WTC11 (cell line): ENCODE measurements around the gene FAM227B. TPM values are rescaled to one million over a fixed set of nuclear protein-coding genes. Genes with fewer than 3 reads are reported as not detected.
"Not testable (repeated sequence)": the region's sequence is repeated elsewhere in the genome, so short reads cannot be mapped to it uniquely, and the experiment has no call there.

Experiments used
- ATAC-seq: fragments of 200-7000 bp; cut with Tn5 transposase; 2 replicates; pipeline ENCODE4 v1.10.0; 2021; ENCODE audit warnings: mild to moderate bottlenecking, moderate library complexity
- CTCF ChIA-PET: fragments of 300-600 bp; sonication (Branson Sonifier 250); formaldehyde crosslinking; loops from one replicate; lab custom pipeline; 2021; ENCODE audit warnings: antibody characterized with exemption; lab: Charles Lee
- POLR2A ChIA-PET: fragments of 350-600 bp; sonication (Branson Sonifier 250); formaldehyde crosslinking; loops from one replicate; lab custom pipeline; 2021; ENCODE audit warnings: antibody characterized with exemption; lab: Charles Lee
- DNase-seq: peaks from one replicate; pipeline ENCODE4 v3.0.0; 2021; ENCODE audit warnings: low spot score
- H3K27ac Mint-ChIP-seq: 2 replicates; pipeline ENCODE4 v1.8.0; 2021; ENCODE audit warnings: mixed read lengths
- H3K27me3 Mint-ChIP-seq: 2 replicates; pipeline ENCODE4 v1.8.0; 2021; ENCODE audit warnings: low read depth, mild to moderate bottlenecking, moderate library complexity, mixed read lengths
- H3K36me3 Mint-ChIP-seq: 2 replicates; pipeline ENCODE4 v1.8.0; 2021; ENCODE audit warnings: mixed read lengths
- H3K4me1 Mint-ChIP-seq: 2 replicates; pipeline ENCODE4 v1.8.0; 2022; ENCODE audit warnings: mixed read lengths
- H3K4me3 Mint-ChIP-seq: 2 replicates; pipeline ENCODE4 v1.8.0; 2021; ENCODE audit warnings: mild to moderate bottlenecking, moderate library complexity, mixed read lengths
- H3K9me3 Mint-ChIP-seq: 2 replicates; pipeline ENCODE4 v1.8.0; 2021; ENCODE audit warnings: mixed read lengths
- CREM ChIP-seq: sonication (generic); formaldehyde crosslinking; IDR thresholded peaks from 2 replicates; pipeline ENCODE4 v1.8.1; 2022; ENCODE audit warnings: mild to moderate bottlenecking, missing genetic modification reagents, moderate library complexity
- FOXJ3 ChIP-seq: sonication (generic); formaldehyde crosslinking; IDR thresholded peaks from 2 replicates; pipeline ENCODE4 v1.9.0; 2021; ENCODE audit warnings: missing genetic modification reagents, mild to moderate bottlenecking, borderline replicate concordance
- FOXP1 ChIP-seq: sonication (generic); formaldehyde crosslinking; IDR thresholded peaks from 2 replicates; pipeline ENCODE4 v1.8.0; 2022; ENCODE audit warnings: missing genetic modification reagents, mild to moderate bottlenecking, moderate library complexity, borderline replicate concordance
- GTF2I ChIP-seq: fragments of 250-450 bp; sonication (Bioruptor Pico); conservative IDR thresholded peaks from 2 replicates; pipeline ENCODE4 v1.4.0; 2021; ENCODE audit warnings: mild to moderate bottlenecking
- HMGA2 ChIP-seq: fragments of 250-450 bp; sonication (Bioruptor Pico); IDR thresholded peaks from 2 replicates; pipeline ENCODE4 v1.4.0; 2021; ENCODE audit warnings: mild to moderate bottlenecking, moderate library complexity
- HMGXB4 ChIP-seq: sonication (generic); formaldehyde crosslinking; IDR thresholded peaks from 2 replicates; pipeline ENCODE4 v1.8.1; 2023; ENCODE audit warnings: mild to moderate bottlenecking, moderate library complexity, missing genetic modification reagents
- IRF1 ChIP-seq: sonication (generic); formaldehyde crosslinking; IDR thresholded peaks from 2 replicates; pipeline ENCODE4 v1.8.0; 2023; ENCODE audit warnings: missing genetic modification reagents
- IRF2 ChIP-seq: sonication (generic); formaldehyde crosslinking; IDR thresholded peaks from 2 replicates; pipeline ENCODE4 v1.8.0; 2022; ENCODE audit warnings: low read depth, missing genetic modification reagents, borderline replicate concordance
- MYBL2 ChIP-seq: sonication (generic); formaldehyde crosslinking; IDR thresholded peaks from 2 replicates; pipeline ENCODE4 v1.8.1; 2023; ENCODE audit warnings: mild to moderate bottlenecking, moderate library complexity, missing genetic modification reagents
- NR1H2 ChIP-seq: sonication (generic); formaldehyde crosslinking; IDR thresholded peaks from 2 replicates; pipeline ENCODE4 v1.9.0; 2021; ENCODE audit warnings: mild to moderate bottlenecking, moderate library complexity, missing genetic modification reagents
- RORB ChIP-seq: fragments of 250-450 bp; sonication (Bioruptor Pico); IDR thresholded peaks from 2 replicates; pipeline ENCODE4 v1.9.0; 2021; ENCODE audit warnings: mild to moderate bottlenecking
- SMAD4 ChIP-seq: sonication (generic); formaldehyde crosslinking; IDR thresholded peaks from 2 replicates; pipeline ENCODE4 v1.8.0; 2022; ENCODE audit warnings: mild to moderate bottlenecking, missing genetic modification reagents
- TEAD4 ChIP-seq: sonication (generic); formaldehyde crosslinking; IDR thresholded peaks from 2 replicates; pipeline ENCODE4 v1.8.0; 2022; ENCODE audit warnings: mild to moderate bottlenecking, missing genetic modification reagents
- USF2 ChIP-seq: sonication (generic); formaldehyde crosslinking; IDR thresholded peaks from 2 replicates; pipeline ENCODE4 v1.8.1; 2023; ENCODE audit warnings: mild to moderate bottlenecking, missing genetic modification reagents, moderate library complexity
- ZBTB43 ChIP-seq: sonication (generic); formaldehyde crosslinking; IDR thresholded peaks from 2 replicates; pipeline ENCODE4 v1.8.1; 2023; ENCODE audit warnings: mild to moderate bottlenecking, missing genetic modification reagents
- ZNF532 ChIP-seq: fragments of 250-450 bp; sonication (Bioruptor Pico); IDR thresholded peaks from 2 replicates; pipeline ENCODE4 v1.9.0; 2021; ENCODE audit warnings: mild to moderate bottlenecking, borderline replicate concordance
- total RNA-seq: library from RNA; stranded (reverse); gene quantifications from 3 replicates; pipeline ENCODE4 v1.2.3, GENCODE V29; 2021
- TF ChIP-seq, protein P1 (sequence below): fragments of 250-450 bp; sonication (Bioruptor Pico); IDR thresholded peaks from 2 replicates; pipeline ENCODE4 v1.9.0; 2021; ENCODE audit warnings: mild to moderate bottlenecking
- TF ChIP-seq, protein P2 (sequence below): sonication (generic); formaldehyde crosslinking; IDR thresholded peaks from 2 replicates; pipeline ENCODE4 v1.8.1; 2022; ENCODE audit warnings: low read depth, mild to moderate bottlenecking, moderate library complexity, missing genetic modification reagents, borderline replicate concordance

FAM227B gene
- total RNA-seq, 1 experiment from 2014 or later, result 6.8 TPM

GRCh38 chr15:49406352-49407118, 214.1 kb downstream of the FAM227B start:
- H3K27me3 Mint-ChIP-seq, result no peaks in the 10 kb centered on the region
- 0 out of 2 replicates have a peak, but pooled peaks cover 2% of the 10 kb centered on the region for H3K36me3 Mint-ChIP-seq
- H3K4me3 Mint-ChIP-seq, result no peak overlapping the region

DNA sequence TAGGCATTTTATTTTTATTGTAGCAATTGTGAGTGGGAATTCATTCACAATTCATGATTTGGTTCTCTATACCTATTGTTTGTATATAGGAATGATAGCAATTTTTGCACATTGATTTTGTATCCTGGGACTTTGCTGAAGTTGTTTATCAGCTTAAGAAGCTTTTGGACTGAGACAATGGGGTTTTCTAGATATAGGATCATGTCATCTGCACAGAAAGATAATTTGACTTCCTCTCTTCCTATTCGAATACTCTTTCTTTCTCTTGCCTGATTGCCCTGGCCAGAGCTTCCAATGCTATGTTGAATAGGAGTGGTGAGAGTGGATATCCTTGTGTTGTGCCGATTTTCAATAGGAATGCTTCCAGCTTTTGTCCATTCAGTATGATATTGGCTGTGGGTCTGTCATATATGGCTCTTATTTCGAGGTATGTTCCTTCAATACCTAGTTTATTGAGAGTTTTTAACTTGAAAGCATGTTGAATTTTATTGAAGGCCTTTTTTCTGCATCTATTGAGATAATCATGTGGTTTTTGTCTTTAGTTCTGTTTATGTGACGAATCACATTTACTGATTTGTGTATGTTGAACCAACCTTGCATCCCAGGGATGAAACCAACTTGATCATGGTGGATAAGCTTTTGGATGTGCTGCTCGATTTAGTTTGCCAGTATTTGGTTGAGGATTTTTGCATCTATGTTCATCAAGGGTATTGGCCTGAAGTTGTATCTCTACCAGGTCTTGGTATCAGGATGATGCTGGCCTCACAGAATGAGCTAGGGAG, 217.9 kb downstream of the FAM227B start:
- H3K4me3 Mint-ChIP-seq, H3K4me1 Mint-ChIP-seq, H3K27me3 Mint-ChIP-seq, CTCF ChIA-PET, H3K27ac Mint-ChIP-seq, H3K9me3 Mint-ChIP-seq, POLR2A ChIA-PET, ATAC-seq, DNase-seq, H3K36me3 Mint-ChIP-seq: not testable (repeated sequence)

More at GRCh38 chr15:49406352-49407118, 214.1 kb downstream of the FAM227B start:
- ChIA-PET POLR2A (no interaction called here), CTCF (interaction anchor here (0.6 kb wide), 1 partner anchor 246 kb away, joined by 4 read pairs; no protein-coding TSS in a partner anchor)
- ATAC-seq, result no peak
- Mint-ChIP-seq H3K27ac (no peak overlapping the region), H3K9me3 (peaks cover 3% of the 10 kb centered on the region), H3K4me1 (no peaks in the 10 kb centered on the region)
- no peak for DNase-seq
- TF ChIP-seq ZNF532 (CRISPR knock-in tag) (no peak), MYBL2 (CRISPR knock-in tag) (no peak), HMGXB4 (no peak), IRF2 (CRISPR knock-in tag) (no peak), ZBTB43 (CRISPR knock-in tag) (no peak), USF2 (no peak), SMAD4 (CRISPR knock-in tag) (no peak), HMGA2 (no peak), GTF2I (CRISPR knock-in tag) (no peak), FOXP1 (CRISPR knock-in tag) (no peak), NR1H2 (no peak), TEAD4 (CRISPR knock-in tag) (no peak), CREM (CRISPR knock-in tag) (no peak), IRF1 (CRISPR knock-in tag) (no peak), RORB (CRISPR knock-in tag) (no peak), FOXJ3 (CRISPR knock-in tag) (no peak)
- TF ChIP-seq, protein P1, sequence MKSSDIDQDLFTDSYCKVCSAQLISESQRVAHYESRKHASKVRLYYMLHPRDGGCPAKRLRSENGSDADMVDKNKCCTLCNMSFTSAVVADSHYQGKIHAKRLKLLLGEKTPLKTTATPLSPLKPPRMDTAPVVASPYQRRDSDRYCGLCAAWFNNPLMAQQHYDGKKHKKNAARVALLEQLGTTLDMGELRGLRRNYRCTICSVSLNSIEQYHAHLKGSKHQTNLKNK (CRISPR knock-in tag), result no peak
- TF ChIP-seq, protein P2, sequence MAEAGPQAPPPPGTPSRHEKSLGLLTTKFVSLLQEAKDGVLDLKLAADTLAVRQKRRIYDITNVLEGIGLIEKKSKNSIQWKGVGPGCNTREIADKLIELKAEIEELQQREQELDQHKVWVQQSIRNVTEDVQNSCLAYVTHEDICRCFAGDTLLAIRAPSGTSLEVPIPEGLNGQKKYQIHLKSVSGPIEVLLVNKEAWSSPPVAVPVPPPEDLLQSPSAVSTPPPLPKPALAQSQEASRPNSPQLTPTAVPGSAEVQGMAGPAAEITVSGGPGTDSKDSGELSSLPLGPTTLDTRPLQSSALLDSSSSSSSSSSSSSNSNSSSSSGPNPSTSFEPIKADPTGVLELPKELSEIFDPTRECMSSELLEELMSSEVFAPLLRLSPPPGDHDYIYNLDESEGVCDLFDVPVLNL, result no peak
